HG02943 (cell line): ENCODE data around the gene MPZL1.
A peak's percentile ranks its signal among the peaks of the same experiment; 100 is the strongest.

ENCODE experiments used
- ATAC-seq: cut with Tn5 transposase; IDR thresholded peaks from one replicate; pipeline ENCODE4 v1.9.1; 2021; ENCODE audit warnings: mild to moderate bottlenecking, low read depth, moderate library complexity; ENCODE audit not compliant: unreplicated experiment

MPZL1 gene

DNA sequence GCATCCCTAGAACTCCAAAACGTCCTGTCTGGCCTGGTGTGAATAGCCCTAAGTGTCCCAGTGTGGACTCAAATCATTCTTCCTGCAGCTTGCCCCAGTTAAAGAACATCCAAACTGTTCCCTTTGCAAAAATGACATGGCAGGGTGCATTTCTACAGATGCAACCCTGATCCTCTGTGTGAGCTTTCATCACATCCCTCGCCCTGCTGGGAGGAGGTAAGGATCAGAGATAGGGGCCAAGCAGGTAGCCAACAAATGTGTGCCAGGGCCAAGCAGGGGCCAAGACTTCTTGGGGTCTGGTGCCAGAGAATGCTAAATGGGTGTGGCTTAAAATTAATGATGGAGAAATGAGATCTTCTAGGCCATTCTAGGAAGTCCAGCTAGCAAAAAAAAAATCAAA, 27.1 kb upstream of the MPZL1 start:
- no peak for ATAC-seq

DNA sequence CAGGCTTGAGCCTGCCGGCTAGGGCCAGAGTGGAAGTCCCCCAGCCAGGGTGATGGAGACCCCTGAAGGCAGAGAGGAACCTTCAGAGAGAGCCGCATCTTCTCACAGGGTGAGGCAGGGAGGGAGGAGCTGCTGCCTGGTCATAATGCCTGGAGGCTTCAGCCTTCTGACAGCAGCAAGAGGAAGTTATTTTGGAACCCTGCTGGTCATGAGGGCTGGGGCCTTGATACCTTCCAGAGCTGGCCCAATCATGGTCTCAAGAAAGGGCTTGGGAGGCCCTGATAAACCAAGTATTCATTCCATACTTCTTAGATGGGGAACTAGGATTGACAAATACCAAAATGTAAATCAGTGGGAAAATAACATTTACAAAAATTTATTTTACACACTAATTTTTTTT, 26.6 kb upstream of the MPZL1 start:
- ATAC-seq = no peak

DNA sequence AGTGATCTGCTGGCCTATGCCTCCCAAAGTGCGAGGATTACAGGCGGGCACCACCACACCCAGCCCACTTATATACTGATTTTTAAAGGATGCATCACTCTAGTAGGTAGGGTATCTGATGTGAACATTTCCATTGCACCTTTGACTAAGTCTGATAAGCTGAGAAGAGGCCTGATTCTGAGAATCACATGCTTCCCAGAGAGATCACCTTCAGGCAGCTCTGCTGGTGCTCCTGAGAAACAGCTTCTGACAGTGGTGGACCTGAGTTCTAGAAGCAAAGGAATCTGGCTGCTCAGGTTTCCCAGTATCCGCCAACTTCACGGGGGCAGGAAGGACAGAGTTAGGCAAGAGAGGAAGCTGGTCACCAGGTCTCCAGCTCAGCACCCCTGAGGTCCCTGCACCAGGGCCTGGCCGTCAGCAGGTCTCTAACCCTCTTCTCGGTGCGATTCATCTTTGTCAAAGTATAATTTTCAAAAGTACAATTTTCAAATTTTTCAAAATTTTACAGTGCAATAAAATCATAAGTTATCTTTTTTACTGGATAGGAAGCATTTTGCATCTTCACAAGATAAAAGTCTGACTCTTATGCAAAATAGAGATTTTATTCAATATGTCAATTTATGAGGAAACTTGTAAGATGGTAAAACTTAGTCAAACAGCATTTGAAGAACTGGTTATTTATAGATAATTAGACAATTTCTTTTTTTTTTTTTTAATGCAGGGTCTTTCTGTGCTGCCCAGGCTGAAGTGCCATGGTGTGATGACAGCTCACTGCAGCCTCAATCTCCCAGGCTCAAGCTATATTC, 25.8 kb upstream of the MPZL1 start:
- ATAC-seq = no peak

DNA sequence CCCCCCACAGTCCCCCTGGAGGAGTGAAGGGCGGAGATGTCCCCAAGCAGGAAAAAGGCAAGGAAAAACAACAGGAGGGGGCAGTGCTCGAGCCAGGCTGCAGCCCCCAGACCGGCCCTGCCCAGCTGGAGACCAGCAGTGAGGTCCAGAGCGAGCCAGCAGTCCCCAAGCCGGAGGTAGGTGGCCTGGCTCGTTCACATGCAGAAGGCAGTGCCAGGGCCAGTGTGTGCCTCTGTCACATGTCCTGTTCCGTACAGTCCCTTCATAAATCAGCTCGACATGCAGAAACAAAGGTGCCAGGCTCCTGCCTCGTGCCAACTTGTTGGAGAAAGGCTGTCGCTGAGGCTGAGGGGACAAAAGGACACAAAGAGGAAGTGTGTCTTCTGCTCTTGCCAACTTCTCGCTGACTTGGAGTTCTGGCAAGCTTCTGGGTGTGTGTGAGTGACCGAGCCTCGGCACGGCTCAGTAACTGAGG, 24.1 kb upstream of the MPZL1 start:
- no peak for ATAC-seq

DNA sequence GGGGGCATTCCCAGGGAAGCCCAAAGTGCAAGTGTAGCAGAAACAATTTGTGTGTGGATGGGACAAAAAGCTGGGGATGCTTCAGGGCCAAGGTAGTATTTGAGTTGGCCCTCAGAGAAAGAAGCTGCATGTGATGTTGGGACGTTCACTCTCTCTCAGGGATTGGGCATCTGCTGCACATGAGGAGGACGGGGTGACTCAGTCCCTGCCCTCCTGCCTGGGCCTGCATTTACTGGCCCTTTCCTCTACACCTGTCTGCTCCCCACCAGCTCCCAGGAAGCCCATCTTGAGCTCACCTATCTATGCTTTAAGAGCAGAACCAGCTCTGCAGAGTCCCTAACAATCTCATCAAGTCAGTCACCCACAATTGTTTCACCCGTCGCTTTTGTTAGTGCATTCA, 23.5 kb upstream of the MPZL1 start:
- no peak for ATAC-seq

DNA sequence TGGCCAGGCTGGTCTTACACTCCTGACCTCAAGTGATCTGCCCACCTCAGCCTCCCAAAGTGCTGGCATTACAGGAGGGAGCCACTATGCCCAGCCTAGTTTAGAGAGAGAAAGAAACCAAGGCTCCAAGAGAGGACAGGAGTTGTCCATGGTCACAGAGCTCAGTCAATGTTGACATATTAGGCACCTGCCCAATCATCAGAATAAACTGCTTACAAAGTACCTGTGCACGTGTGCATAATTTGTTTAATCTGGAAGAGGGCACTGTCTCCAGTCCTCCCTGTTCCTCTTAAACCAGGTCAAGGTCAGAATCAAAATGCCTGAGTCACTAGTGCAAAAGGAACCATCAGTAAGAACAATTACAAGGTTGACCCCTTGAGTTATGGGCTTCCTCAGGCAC, 20.3 kb upstream of the MPZL1 start:
- no peak for ATAC-seq

DNA sequence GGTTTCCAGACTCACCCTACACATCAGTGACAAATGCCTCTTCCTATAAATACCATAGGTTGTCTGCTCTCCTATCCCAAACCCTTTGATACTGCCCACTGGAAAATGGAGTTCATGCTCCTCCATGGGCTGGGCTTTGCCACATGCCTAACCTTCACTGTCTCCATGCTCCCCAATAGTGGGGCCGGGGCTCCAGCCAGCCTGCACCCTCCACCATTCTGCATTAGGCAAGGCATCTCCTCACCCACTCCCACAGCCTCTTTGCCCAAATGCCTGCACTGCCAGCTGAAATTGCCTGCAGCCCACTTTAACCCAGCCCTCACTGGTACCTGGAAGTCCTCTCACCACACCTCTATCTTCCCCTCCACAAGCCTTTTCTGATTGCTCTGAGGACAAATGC, 18.2 kb upstream of the MPZL1 start:
- no peak for ATAC-seq

DNA sequence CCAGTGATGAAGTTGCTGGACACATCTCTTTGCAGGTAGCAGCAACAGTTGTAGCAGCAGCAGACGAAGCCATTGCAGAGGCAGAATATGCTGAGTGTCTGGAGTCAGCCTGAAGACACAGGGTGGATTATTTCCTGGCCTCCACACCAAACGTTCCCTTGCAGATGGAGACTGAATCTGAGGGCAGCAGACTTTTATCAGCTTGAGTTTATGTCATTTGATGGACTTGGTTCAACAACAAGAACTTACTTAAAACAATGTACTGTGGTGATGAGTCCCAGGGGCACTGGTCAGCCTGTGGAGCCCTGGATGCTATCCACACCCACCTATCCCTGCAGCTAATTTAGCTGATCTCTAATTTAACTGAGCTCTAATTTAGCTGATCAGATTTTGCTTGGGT, 17.1 kb upstream of the MPZL1 start:
- no peak for ATAC-seq

DNA sequence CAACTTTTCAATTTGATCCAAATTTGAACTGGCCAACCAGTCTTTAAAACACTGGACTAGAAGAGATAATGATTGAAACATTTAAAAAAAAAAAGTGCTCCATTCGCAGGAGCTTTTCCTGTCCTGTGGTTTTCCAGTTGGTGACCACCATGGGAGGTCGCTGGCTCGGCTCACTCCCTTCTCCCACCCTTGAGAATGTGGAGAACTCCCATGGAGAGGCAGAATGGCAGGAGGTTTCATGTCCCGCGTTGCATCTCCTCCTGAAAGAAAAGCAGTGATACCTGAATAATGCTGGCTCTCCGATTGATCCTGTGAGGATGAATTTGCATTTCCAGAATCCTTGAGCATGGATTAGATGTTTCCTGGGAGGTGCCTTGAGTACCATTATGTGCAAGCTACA, 16.5 kb upstream of the MPZL1 start:
- no peak for ATAC-seq

DNA sequence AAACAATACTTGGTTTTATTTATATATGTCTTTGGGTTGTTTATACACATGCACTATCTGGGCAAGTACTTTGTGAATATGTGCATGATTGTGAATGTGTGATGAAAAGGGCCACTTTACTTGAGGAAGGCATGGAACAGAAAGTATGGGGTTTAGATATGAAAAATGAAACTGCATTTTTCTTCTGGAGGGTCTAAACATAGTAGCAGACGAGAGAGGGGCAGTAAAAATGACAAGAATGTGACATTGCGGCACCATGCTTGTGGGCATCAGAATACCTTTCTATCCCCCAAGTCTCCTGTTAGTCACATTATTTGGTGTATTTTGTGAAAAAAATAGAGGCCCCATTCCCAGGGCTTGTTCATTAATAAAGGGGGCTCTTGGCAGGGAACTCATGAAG, 15.4 kb upstream of the MPZL1 start:
- no peak for ATAC-seq

DNA sequence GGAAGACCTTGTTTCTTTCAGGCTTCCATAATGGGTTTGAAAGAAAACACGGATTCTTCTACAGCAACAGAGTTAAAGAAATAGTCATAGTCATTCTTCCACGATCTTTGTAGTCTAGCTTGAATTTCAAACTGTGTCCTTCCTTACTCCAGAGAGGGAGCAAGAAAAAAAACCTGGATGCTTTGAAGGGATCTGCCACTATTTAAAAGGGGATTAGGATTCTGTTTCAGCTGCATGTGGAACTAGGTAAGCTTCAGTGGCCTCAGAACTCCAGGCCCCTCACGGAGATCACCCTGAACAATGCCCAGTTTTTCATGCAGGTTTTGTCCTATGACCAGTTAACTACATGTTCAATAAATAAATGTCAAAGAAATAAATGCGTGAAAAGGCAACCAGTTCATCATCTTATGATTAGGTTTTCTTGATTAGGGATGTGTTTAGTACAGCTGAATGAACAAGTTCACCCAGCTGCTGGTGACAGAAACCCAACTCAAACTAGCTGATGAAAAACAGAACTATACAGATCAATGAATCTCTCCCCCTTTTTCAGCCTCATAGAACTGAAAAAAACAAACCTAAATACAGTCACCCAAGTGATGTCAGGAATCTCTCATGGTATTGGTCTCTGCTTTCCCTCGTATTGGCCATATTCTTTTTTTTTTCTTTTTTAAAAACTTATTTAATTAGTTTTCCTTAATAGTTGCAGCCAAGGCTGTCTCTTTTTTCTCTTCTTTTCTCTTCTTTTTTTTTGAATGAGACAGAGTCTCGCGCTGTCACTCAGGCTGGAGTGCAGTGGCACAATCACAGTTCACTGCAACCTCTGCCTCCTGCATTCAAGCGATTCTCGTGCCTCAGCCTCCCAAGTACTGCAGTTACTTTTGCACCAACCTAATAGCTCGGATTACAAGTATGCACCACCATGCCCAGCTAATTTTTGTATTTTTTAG, 14.6 kb upstream of the MPZL1 start:
- no peak for ATAC-seq

DNA sequence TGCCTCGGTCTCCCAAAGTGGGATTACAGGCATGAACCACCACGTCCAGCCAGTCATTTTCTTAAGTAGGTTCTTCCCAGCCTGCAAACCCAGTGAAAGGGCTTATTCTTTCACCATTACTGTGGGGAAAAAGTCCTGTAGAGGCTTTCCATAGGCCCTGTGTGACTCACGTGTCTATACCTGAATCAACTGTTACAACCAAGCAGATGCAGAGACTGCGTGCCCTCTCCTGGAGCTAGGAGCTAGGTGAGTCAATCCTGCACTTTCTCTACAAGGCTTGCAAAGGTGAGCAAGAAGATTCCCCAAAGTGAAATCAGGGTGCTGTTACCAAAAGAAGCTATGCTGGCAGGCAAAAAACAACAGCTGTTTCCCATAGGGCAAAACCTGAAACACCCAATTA, 13.8 kb upstream of the MPZL1 start:
- ATAC-seq = no peak

DNA sequence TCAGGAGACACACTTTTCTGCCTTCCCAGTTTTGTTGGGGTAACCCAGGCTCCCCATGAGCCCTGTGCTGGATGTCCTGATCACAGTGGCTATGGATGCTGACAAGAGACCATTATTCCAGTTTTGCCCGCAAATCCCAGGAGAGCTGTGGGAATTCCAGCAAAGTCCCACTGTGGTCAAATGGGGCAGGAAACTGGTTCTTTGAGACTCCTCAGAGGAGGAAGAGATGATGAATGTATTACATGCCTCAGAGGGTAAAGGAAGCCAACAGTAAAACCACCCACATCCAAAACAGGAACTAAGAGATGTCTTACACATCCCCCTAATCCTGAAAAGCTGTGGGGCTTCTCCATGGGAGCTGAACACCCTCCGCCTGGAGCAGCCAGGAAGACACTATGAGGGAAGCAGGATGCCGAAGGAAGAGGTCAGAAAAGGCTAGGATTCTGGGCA, 12.8 kb upstream of the MPZL1 start:
- ATAC-seq = no peak

DNA sequence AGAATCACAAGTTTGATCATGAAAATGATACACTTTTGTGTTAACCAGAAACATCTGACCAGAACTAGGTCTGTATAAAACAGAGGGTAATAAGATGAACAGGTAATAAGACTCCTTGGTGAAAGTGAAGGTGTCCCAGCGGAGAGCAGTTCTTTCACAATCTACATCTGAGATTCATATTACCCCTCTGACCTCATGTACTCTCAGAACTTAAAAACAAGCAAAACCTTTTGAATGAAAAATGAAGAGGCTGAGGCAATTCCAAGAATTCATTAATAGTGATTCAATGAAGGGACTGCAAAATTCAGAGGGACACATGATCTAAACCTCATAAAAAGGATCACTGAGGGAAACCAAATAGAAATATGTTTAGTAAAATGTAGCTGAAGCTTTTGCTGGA, 10.9 kb upstream of the MPZL1 start:
- ATAC-seq = no peak

DNA sequence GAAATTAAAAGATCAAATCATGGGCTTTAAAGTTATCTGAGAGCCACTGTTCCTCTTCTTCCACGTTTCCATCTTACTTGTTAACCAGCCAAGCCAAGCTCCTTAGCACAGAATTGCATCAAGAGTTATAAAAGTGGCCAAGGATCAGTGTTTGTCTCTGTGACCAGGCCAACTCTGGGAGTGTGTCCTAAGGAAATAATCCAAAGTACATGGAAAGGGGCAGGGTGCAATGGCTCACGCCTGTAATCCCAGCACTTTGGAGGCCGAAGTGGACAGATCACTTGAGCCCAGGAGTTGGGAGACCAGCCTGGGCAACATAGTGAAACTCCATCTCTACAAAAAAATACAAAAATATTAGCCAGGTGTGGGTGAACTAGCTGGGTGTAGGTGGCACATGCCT, 10.0 kb upstream of the MPZL1 start:
- ATAC-seq = no peak

DNA sequence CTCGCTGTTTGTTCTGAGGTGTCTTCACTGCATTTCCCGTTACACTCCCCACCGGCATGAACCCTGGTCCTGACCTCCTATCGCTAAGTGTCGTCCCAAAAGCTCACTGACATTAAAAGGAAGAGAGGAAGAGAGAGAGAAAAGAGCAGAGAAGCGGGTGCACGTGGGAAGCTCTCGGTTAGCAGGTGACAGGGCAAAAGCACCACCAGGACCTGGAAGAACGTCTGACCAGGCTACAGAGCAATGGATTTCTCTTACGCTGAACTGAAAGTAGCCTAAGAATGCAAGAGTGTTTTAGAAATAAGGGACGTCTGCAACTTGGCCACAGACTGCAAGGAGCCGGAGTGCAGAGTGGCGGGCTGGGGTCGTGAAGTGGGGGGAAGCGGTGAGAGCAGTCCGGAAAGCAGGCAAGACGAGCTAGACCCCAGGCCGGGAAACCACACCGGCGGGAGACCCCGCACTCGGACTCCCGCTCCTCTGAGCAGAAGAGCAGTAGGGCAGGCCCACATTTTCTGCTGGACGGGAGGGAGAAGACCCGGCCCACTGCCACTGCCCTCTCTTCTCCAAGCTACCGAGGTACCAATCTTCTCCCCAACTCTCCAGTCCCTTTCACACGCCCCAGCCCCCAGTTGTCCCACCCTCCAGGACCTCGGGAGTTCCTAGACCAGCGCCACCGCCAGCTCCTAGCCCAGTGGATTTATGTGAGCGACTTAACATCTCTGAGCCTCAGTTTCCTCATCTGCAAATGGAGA, 8.3 kb upstream of the MPZL1 start:
- ATAC-seq = no peak

DNA sequence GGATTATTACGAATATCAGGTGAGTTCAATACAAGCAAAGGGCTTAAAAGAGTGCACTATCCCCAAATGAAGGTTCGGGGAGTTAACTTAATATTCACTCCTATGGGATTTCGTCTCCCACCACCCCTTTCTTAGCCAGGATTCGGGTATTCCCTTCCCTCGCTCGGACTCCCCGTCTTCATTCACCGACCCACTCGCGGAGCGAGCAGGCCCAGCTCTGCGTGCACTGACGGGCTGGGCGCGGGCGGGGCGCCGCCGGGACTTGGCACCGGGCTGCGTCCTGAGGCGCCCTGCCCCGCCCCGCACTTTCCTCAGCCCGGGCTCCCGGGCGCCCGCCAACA, 7.7 kb upstream of the MPZL1 start:
- peak; percentile 44 for ATAC-seq

DNA sequence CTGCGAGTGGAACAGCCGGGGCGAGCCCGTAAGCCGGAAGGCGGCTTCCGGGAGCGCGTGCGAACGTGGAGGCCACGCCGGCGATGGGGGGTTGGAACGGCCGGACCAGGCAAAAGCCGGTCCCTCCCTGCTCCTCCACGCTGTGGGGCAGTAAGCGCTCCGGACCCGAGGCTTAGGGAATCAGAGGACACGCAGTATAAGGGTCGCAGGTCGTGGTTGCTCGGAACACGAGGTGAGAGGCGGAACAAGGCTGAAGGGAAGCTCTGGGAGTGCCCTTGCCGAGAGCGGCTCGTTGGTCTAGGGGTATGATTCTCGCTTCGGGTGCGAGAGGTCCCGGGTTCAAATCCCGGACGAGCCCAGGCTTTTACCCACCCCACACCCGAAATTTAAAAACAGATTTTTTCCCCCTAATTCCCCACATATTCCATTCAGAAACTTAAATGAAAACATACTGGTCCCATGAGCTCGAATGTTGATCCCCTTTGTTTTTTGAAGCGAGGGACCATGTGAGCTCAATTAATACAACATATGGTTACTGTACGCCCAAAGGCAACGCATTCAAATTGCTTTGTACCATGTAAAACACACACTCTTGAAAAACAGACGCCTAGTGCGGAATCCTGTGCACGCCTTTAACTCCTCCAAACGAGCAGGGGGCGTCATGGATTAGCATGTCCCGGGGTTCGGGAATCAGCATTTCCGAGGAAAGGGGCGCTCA, 7.2 kb upstream of the MPZL1 start:
- ATAC-seq = peak; percentile 42

DNA sequence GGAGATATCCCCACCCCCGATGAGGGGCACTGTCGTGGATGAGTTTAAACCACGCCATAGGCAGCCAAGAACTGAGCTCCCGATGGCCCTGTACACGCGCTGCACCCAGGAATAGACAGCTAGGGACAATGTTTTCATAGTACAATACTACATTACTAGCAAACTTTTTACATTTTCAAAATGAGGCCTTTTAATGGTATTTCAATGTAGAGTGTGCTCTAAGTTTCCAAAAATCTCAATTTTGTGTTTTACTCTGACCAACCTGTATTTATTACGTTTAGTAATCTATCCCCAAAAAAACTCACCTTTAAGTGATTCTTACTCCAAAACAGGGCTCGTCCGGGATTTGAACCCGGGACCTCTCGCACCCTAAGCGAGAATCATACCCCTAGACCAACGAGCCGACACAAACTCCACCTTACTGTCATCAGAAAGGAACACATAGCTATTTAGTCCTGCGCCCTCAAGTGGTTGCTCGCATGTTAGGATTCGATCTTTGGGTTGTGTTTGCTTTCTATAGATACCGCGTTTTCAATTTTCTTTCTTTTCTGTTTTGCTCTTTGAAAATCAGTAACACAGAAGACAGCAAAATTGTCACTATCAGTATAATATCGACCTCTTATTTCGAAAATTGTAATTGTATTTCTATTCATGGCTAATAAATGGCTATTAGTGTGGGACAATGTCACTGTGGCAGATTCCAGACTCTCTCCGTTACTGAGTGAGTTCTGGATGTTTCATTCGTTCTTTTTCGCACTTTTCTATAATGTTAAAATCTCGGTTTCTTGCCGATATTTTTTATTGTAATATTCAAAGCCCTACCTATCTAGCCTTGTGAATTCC, 6.4 kb upstream of the MPZL1 start:
- ATAC-seq = peak; percentile 50

DNA sequence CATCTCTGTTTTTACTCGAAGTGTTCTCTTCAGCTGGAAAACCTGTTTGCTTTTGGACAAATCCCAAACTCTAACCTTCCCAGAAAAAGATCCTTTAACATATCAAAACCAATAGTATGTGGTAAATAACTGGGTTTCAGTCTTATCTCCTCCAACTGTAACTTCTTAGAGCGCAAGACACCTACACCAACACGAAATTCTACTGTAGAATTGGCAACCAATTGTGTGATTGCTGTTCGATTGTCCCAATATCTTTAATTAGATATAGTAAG, 5.8 kb upstream of the MPZL1 start:
- ATAC-seq = no peak
